GM12878 (cell line): ENCODE results near the gene CCNYL1. TPM values are rescaled to one million over a fixed set of nuclear protein-coding genes. Genes with fewer than 3 reads are reported as not detected.

Experiments
- ATAC-seq: fragments of 200-7000 bp; cut with Tn5 transposase; 3 replicates; pipeline ENCODE4 v1.9.1; 2020; ENCODE audit warnings: mild to moderate bottlenecking, moderate library complexity
- BruUV-seq: library from RNA; stranded (reverse); fragments of 400-500 nt; replicated peaks from 2 replicates; lab custom pipeline; 2021; lab: Mats Ljungman, UMichigan
- CTCF ChIA-PET: fragments of 300-600 bp; sonication (Branson Sonifier 250); formaldehyde crosslinking; extraction: SDS; loops from one replicate; lab custom pipeline; 2021; ENCODE audit warnings: inconsistent platforms; lab: Yijun Ruan, JAX
- POLR2A ChIA-PET: fragments of 350-600 bp; formaldehyde crosslinking; extraction: SDS; loops from one replicate; lab custom pipeline; 2021; ENCODE audit warnings: inconsistent platforms; lab: Charles Lee
- RAD21 ChIA-PET: fragments of 300-600 bp; sonication (Branson Sonifier 250); formaldehyde crosslinking; loops from one replicate; lab custom pipeline; 2023; ENCODE audit warnings: antibody characterized with exemption; ENCODE audit not compliant: unreplicated experiment; lab: Charles Lee
- SMC1A ChIA-PET: fragments of 300-600 bp; sonication (Branson Sonifier 250); formaldehyde crosslinking; loops from one replicate; lab custom pipeline; 2023; ENCODE audit not compliant: unreplicated experiment, uncharacterized antibody; lab: Charles Lee
- DNase-seq: peaks from one replicate; pipeline ENCODE4 v3.0.0-alpha.2; 2011; ENCODE audit warnings: low read depth, low spot score
- FAIRE-seq: peaks from 3 replicates; lab custom pipeline; 2011; peaks lifted over from hg19 to GRCh38; lab: Jason Lieb, UNC
- H2AFZ ChIP-seq: 2 replicates; pipeline ENCODE4 v1.6.0; 2011; ENCODE audit warnings: low read depth, low read length, control low read depth; ENCODE audit not compliant: control insufficient read depth
- H3K27ac ChIP-seq: 2 replicates; pipeline ENCODE4 v1.5.1; 2011; ENCODE audit warnings: control low read depth; ENCODE audit not compliant: control insufficient read depth, insufficient read depth
- H3K27me3 ChIP-seq, 2 experiments: replicated peaks in 1 of 2; 2 replicates each; pipeline versions ENCODE4 v1.6.0 to v1.6.1; 2011; ENCODE audit warnings: low read length in 1 of 2; ENCODE audit not compliant: control insufficient read depth in 2 of 2, insufficient read depth in 2 of 2
- H3K36me3 ChIP-seq, 2 experiments: 2 replicates each; pipeline ENCODE4 v1.5.1; 2011; ENCODE audit warnings: low read length in 1 of 2; ENCODE audit not compliant: control insufficient read depth in 2 of 2, insufficient read depth in 2 of 2
- H3K4me1 ChIP-seq: 2 replicates; pipeline ENCODE4 v1.6.1; 2011; ENCODE audit warnings: mild to moderate bottlenecking, low read length, moderate library complexity, mixed read lengths; ENCODE audit not compliant: control insufficient read depth, insufficient read depth
- H3K4me2 ChIP-seq: 2 replicates; pipeline ENCODE4 v1.6.0; 2011; ENCODE audit warnings: control low read depth; ENCODE audit not compliant: control insufficient read depth, insufficient read depth
- H3K4me3 ChIP-seq: fragments of 200-600 bp; sonication (generic); 2 replicates; pipeline ENCODE4 v1.5.1; 2016
- H3K79me2 ChIP-seq: 2 replicates; pipeline ENCODE4 v1.6.0; 2011; ENCODE audit warnings: low read length; ENCODE audit not compliant: control insufficient read depth, insufficient read depth
- H3K9ac ChIP-seq: 2 replicates; pipeline ENCODE4 v1.8.0; 2011; ENCODE audit warnings: low read length, control low read depth, mixed read lengths; ENCODE audit not compliant: control insufficient read depth, insufficient read depth
- H3K9me3 ChIP-seq: replicated peaks from 3 replicates; pipeline ENCODE4 v1.5.1; 2011; ENCODE audit warnings: mild to moderate bottlenecking, low read length; ENCODE audit not compliant: control insufficient read depth, insufficient read depth
- H4K20me1 ChIP-seq: 2 replicates; pipeline ENCODE4 v1.6.0; 2011; ENCODE audit not compliant: control insufficient read depth, insufficient read depth
- ATF3 ChIP-seq: IDR thresholded peaks from 2 replicates; pipeline ENCODE4 v1.6.1; 2011; ENCODE audit warnings: low read depth, mild to moderate bottlenecking, low read length, moderate library complexity, borderline replicate concordance; ENCODE audit errors: extremely low read depth
- BACH1 ChIP-seq: fragments of 450-650 bp; IDR thresholded peaks from 2 replicates; pipeline ENCODE4 v1.6.1; 2017; ENCODE audit warnings: mild to moderate bottlenecking, borderline replicate concordance
- CBFB ChIP-seq: IDR thresholded peaks from 2 replicates; pipeline ENCODE4 v1.6.1; 2016; ENCODE audit warnings: antibody characterized with exemption, low read depth
- CHD1 ChIP-seq: IDR thresholded peaks from 2 replicates; pipeline ENCODE4 v1.6.1; 2012; ENCODE audit warnings: low read depth, low read length, improper control_type of control experiment
- CUX1 ChIP-seq: IDR thresholded peaks from 2 replicates; pipeline ENCODE4 v1.6.1; 2012; ENCODE audit warnings: improper control_type of control experiment, low read depth, low read length; ENCODE audit not compliant: insufficient replicate concordance
- EGR1 ChIP-seq, 2 experiments: IDR thresholded peaks; 1 replicate in 1 of 2; 2 replicates in 1 of 2; pipeline ENCODE4 v1.6.1; 2011 to 2012; ENCODE audit warnings: low read depth in 2 of 2, low read length in 2 of 2, borderline replicate concordance in 1 of 2, mild to moderate bottlenecking in 1 of 2, moderate library complexity in 1 of 2
- FOXM1 ChIP-seq: IDR thresholded peaks from 2 replicates; pipeline ENCODE4 v1.6.1; 2012; ENCODE audit warnings: low read depth, mild to moderate bottlenecking, inconsistent platforms, low read length, moderate library complexity
- GATAD2B ChIP-seq: fragments of 450-650 bp; conservative IDR thresholded peaks from 2 replicates; pipeline ENCODE4 v1.6.1; 2017; ENCODE audit warnings: low read depth, mild to moderate bottlenecking, moderate library complexity
- HDGF ChIP-seq: fragments of 450-650 bp; IDR thresholded peaks from 2 replicates; pipeline ENCODE4 v1.6.1; 2016; ENCODE audit warnings: antibody characterized with exemption
- JUND ChIP-seq: IDR thresholded peaks from 2 replicates; pipeline ENCODE4 v1.6.1; 2012; ENCODE audit warnings: low read depth, mild to moderate bottlenecking, low read length, improper control_type of control experiment, moderate library complexity
- MTA3 ChIP-seq: IDR thresholded peaks from 2 replicates; pipeline ENCODE4 v1.6.1; 2012; ENCODE audit warnings: low read length, inconsistent platforms, borderline replicate concordance
- MYB ChIP-seq: fragments of 150-350 bp; IDR thresholded peaks from 2 replicates; pipeline ENCODE4 v1.6.1; 2014; ENCODE audit warnings: mild to moderate bottlenecking, low read depth, low read length, borderline replicate concordance
- MYC ChIP-seq: IDR thresholded peaks from 2 replicates; pipeline ENCODE4 v1.6.1; 2011; ENCODE audit warnings: mild to moderate bottlenecking, low read length, moderate library complexity, inconsistent platforms; ENCODE audit not compliant: insufficient read depth, insufficient replicate concordance, insufficient read length, severe bottlenecking
- NFYA ChIP-seq: IDR thresholded peaks from 2 replicates; pipeline ENCODE4 v1.6.1; 2011; ENCODE audit warnings: low read depth, mild to moderate bottlenecking, low read length, improper control_type of control experiment, borderline replicate concordance
- PAX5 ChIP-seq: IDR thresholded peaks from 2 replicates; pipeline ENCODE4 v1.6.1; 2011; ENCODE audit warnings: low read depth, low read length, borderline replicate concordance
- SIN3A ChIP-seq: IDR thresholded peaks from 2 replicates; pipeline ENCODE4 v1.6.1; 2012; ENCODE audit warnings: low read depth, low read length, improper control_type of control experiment
- SUZ12 ChIP-seq: fragments of 200-600 bp; sonication (generic); IDR thresholded peaks from one replicate; pipeline ENCODE4 v1.6.1; 2018; ENCODE audit warnings: antibody characterized with exemption, mild to moderate bottlenecking; ENCODE audit not compliant: unreplicated experiment
- ZSCAN29 ChIP-seq: fragments of 450-650 bp; IDR thresholded peaks from 2 replicates; pipeline ENCODE4 v1.6.1; 2017; ENCODE audit warnings: mild to moderate bottlenecking, moderate library complexity
- ZZZ3 ChIP-seq: IDR thresholded peaks from 2 replicates; pipeline ENCODE4 v1.6.1; 2011; ENCODE audit warnings: low read depth; ENCODE audit not compliant: control insufficient read depth, insufficient read length
- WGBS: methylation state at CpG from one replicate; pipeline ENCODE4 v1.1.6; 2016; ENCODE audit warnings: low lambda C conversion rate; ENCODE audit not compliant: insufficient replicate concordance, insufficient coverage; ENCODE audit errors: missing lambda C conversion rate; 5-methylcytosine and 5-hydroxymethylcytosine counted together
- in situ Hi-C: fragments of 300-500 bp; cut with MboI; formaldehyde crosslinking; loops from 9 replicates; pipeline ENCODE4 v1.14.3; 2018; ENCODE audit warnings: mixed read lengths
- intact Hi-C: fragments of 100-400 bp; cut with micrococcal nuclease; formaldehyde crosslinking; loops from one replicate; pipeline ENCODE4 v1.14.2; 2022; ENCODE audit not compliant: unreplicated experiment
- polyA plus RNA-seq, 11 experiments: library from polyadenylated mRNA; depleted of rRNA in 4 of 11; unstranded in 6 of 11; stranded (reverse) in 5 of 11; fragments of >200 nt; fragmentation: Nextera tagmentation in 4 of 11; fragmentation: Illumina TruSeq in 1 of 11; extraction: Ambion mirVana in 4 of 11; extraction: Trizol in 1 of 11; gene quantifications; 1 replicate in 1 of 11; 2 replicates in 10 of 11; pipeline versions ENCODE4 v1.2.1 to v1.2.3, GENCODE V29; 2011 to 2016; ENCODE audit warnings: inconsistent platforms in 2 of 11, missing spikeins in 2 of 11, low read depth in 1 of 11
- total RNA-seq, 4 experiments: library from RNA; depleted of rRNA in 3 of 4; stranded (reverse); fragments of >200 nt in 3 of 4; fragmentation: Illumina TruSeq in 1 of 4; extraction: Trizol in 1 of 4; gene quantifications; 2 replicates each; pipeline versions ENCODE4 v1.2.1 to v1.2.3, GENCODE V29; 2013 to 2021

Gene CCNYL1
- total and polyA plus RNA-seq, 10 of the 15 experiments (the other 5 are each of a cell fraction or from before 2014, with no cell fraction given), result 1.8 to 12.3 (median 5.9) TPM

GRCh38 chr2:207765547-207765946 is 54.1 kb downstream of the CCNYL1 start:
- DNase-seq (no peak), ATAC-seq (no peak), FAIRE-seq (no peak)
- no peak overlapping the region for H3K9ac ChIP-seq
- no TSS peak for BruUV-seq
- TF ChIP-seq MYB (no peak), ZSCAN29 (no peak), EGR1 (IDR thresholded peaks at IDR 0.05; ENCODE audit: borderline replicate concordance in 1 of 2, low read depth in 2 of 2, low read length in 2 of 2) (no peak), ZZZ3 (no peak), MYC (no peak), ATF3 (no peak), NFYA (no peak), SIN3A (no peak), HDGF (no peak), CUX1 (no peak), FOXM1 (no peak), BACH1 (no peak), SUZ12 (no peak), CHD1 (no peak), MTA3 (no peak), GATAD2B (no peak), PAX5 (no peak), JUND (no peak), CBFB (no peak)
- intact Hi-C loops, result loop anchor here (5.0 kb wide), 1 partner anchor 267 kb away; no protein-coding TSS in a partner anchor
- no peaks in the 10 kb centered on the region for H3K36me3 ChIP-seq
- no peak overlapping the region for H3K4me3 ChIP-seq
- CTCF ChIA-PET, result interaction anchor here (0.8 to 6.5 kb wide), 14 partner anchors 10 to 276 kb away, joined by 3 to 56 read pairs (median 4); partner anchors contain the start of gene CCNYL1
- no peaks in the 10 kb centered on the region for H3K79me2 ChIP-seq
- H3K27ac ChIP-seq, result no peak overlapping the region
- POLR2A ChIA-PET, result interaction anchor here (1.1 kb wide), 1 partner anchor 27 kb away, joined by 3 read pairs; no protein-coding TSS in a partner anchor
- 96% methylated on average over 2 of the region's 2 CpGs for WGBS
- H3K9me3 ChIP-seq, result no peaks in the 10 kb centered on the region; the same call in 2 of the 3 replicates
- in situ Hi-C loops, result no loop called here
- SMC1A ChIA-PET, result interaction anchor here (0.8 to 2.6 kb wide), 10 partner anchors 9 to 275 kb away, joined by 3 to 25 read pairs (median 5); no protein-coding TSS in a partner anchor
- no peak overlapping the region for H3K4me2 ChIP-seq
- RAD21 ChIA-PET, result interaction anchor here (0.9 to 2.5 kb wide), 11 partner anchors 9 to 230 kb away, joined by 3 to 12 read pairs (median 4); partner anchors contain the start of gene METTL21A
- H4K20me1 ChIP-seq, result no peaks in the 10 kb centered on the region
- no peak overlapping the region for H2AFZ ChIP-seq
- peaks cover 14% of the 10 kb centered on the region for H3K4me1 ChIP-seq
- no peaks in the 10 kb centered on the region; a peak in 2 of 4 replicates for H3K27me3 ChIP-seq
